HepG2 (cell line): ENCODE measurements around the gene ATG4B. TPM values are rescaled to one million over a fixed set of nuclear protein-coding genes. Genes with fewer than 3 reads are reported as not detected.

Experiments
- ATAC-seq: fragments of 200-7000 bp; cut with Tn5 transposase; 3 replicates; pipeline ENCODE4 v1.9.1; 2020; ENCODE audit warnings: mild to moderate bottlenecking, moderate library complexity
- BruUV-seq: library from RNA; stranded (reverse); fragments of 400-500 nt; replicated peaks from 2 replicates; lab custom pipeline; 2021; lab: Mats Ljungman, UMichigan
- CTCF ChIA-PET: fragments of 300-600 bp; formaldehyde crosslinking; extraction: SDS; loops from one replicate; lab custom pipeline; 2021; ENCODE audit warnings: low total read pairs, inconsistent platforms, low intra/inter-chr PET ratio; lab: Yijun Ruan, JAX
- POLR2A ChIA-PET: fragments of 350-600 bp; sonication (Branson Sonifier 250); formaldehyde crosslinking; loops from one replicate; lab custom pipeline; 2020; ENCODE audit warnings: antibody characterized with exemption, inconsistent platforms; lab: Yijun Ruan, JAX
- DNase-seq: peaks from one replicate; pipeline ENCODE4 v3.0.0-alpha.2; 2015; ENCODE audit warnings: low spot score
- FAIRE-seq: peaks from 3 replicates; lab custom pipeline; 2011; peaks lifted over from hg19 to GRCh38; lab: Jason Lieb, UNC
- H2AFZ ChIP-seq: one replicate; pipeline ENCODE4 v1.6.1; 2011; ENCODE audit warnings: low read length, inconsistent platforms
- H3K27ac ChIP-seq: fragments of 300-600 bp; 3 replicates; pipeline ENCODE4 v1.8.0; 2011; ENCODE audit warnings: mixed run types, mild to moderate bottlenecking, mixed read lengths, low read length, inconsistent platforms; ENCODE audit not compliant: insufficient read depth; ENCODE audit errors: extremely low read length
- H3K27me3 ChIP-seq, 2 experiments: fragments of 200-600 bp in 1 of 2; 2 replicates in 1 of 2; 3 replicates in 1 of 2; pipeline versions ENCODE4 v1.6.0 to v1.8.0; 2011; ENCODE audit warnings: low read length in 2 of 2, mild to moderate bottlenecking in 2 of 2, moderate library complexity in 2 of 2, inconsistent platforms in 1 of 2; ENCODE audit not compliant: insufficient read depth in 2 of 2, control insufficient read depth in 1 of 2
- H3K36me3 ChIP-seq, 2 experiments: fragments of 200-600 bp in 1 of 2; replicated peaks in 1 of 2; 2 replicates in 1 of 2; 3 replicates in 1 of 2; pipeline versions ENCODE4 v1.5.1 to v1.8.0; 2011; ENCODE audit warnings: low read length in 2 of 2, inconsistent platforms in 1 of 2; ENCODE audit not compliant: insufficient read depth in 2 of 2, control insufficient read depth in 1 of 2
- H3K4me1 ChIP-seq: 2 replicates; pipeline ENCODE4 v1.5.1; 2012; ENCODE audit warnings: low read length, inconsistent platforms; ENCODE audit not compliant: insufficient read depth
- H3K4me2 ChIP-seq: 2 replicates; pipeline ENCODE4 v1.6.0; 2011; ENCODE audit warnings: low read depth, low read length, inconsistent platforms
- H3K4me3 ChIP-seq, 3 experiments: fragments of 200-600 bp in 1 of 3; sonication (generic), shearing (Covaris generic) in 1 of 3; replicated peaks in 1 of 3; 2 replicates each; pipeline ENCODE4 v1.5.1; 2011 to 2016; ENCODE audit warnings: low read length in 3 of 3, inconsistent platforms in 2 of 3, low read depth in 2 of 3, mild to moderate bottlenecking in 2 of 3, control low read depth in 1 of 3, mixed read lengths in 1 of 3; ENCODE audit not compliant: insufficient read depth in 1 of 3
- H3K79me2 ChIP-seq: one replicate; pipeline ENCODE4 v1.6.1; 2011; ENCODE audit warnings: low read length, inconsistent platforms; ENCODE audit not compliant: insufficient read depth
- H3K9ac ChIP-seq: 2 replicates; pipeline ENCODE4 v1.6.0; 2011; ENCODE audit warnings: mild to moderate bottlenecking, low read depth, low read length, inconsistent platforms; ENCODE audit not compliant: insufficient read depth
- H3K9me3 ChIP-seq: 2 replicates; pipeline ENCODE4 v1.5.1; 2012; ENCODE audit warnings: mild to moderate bottlenecking, low read length
- H4K20me1 ChIP-seq: 2 replicates; pipeline ENCODE4 v1.6.0; 2011; ENCODE audit warnings: inconsistent platforms, mild to moderate bottlenecking, low read length, moderate library complexity; ENCODE audit not compliant: insufficient read depth
- AGO2 ChIP-seq: fragments of 200-400 bp; formaldehyde crosslinking; optimal IDR thresholded peaks from 2 replicates; pipeline ENCODE3; 2017; ENCODE audit warnings: mild to moderate bottlenecking, low read depth, low read length, moderate library complexity
- ARNTL ChIP-seq: sonication (generic); formaldehyde crosslinking; IDR thresholded peaks from 2 replicates; pipeline ENCODE4 v1.4.0; 2020; ENCODE audit warnings: mild to moderate bottlenecking, missing genetic modification reagents
- MTA1 ChIP-seq: sonication (generic); formaldehyde crosslinking; IDR thresholded peaks from 2 replicates; pipeline ENCODE4 v1.4.0; 2020; ENCODE audit warnings: missing genetic modification reagents, mild to moderate bottlenecking, borderline replicate concordance
- RBFOX2 ChIP-seq: fragments of 200-400 bp; formaldehyde crosslinking; IDR thresholded peaks from 2 replicates; pipeline ENCODE4 v1.6.1; 2017; ENCODE audit warnings: low read depth, mild to moderate bottlenecking, low read length
- ZC3H13 ChIP-seq: sonication (generic); formaldehyde crosslinking; IDR thresholded peaks from 2 replicates; pipeline ENCODE4 v1.8.1; 2023; ENCODE audit warnings: mild to moderate bottlenecking, missing genetic modification reagents, moderate library complexity
- ZNF276 ChIP-seq: sonication (generic); formaldehyde crosslinking; IDR thresholded peaks from 2 replicates; pipeline ENCODE4 v1.4.0; 2020; ENCODE audit warnings: mild to moderate bottlenecking, low read depth, missing genetic modification reagents
- ZNF280D ChIP-seq: sonication (generic); formaldehyde crosslinking; IDR thresholded peaks from 2 replicates; pipeline ENCODE4 v1.5.1; 2020; ENCODE audit warnings: mild to moderate bottlenecking, missing genetic modification reagents
- ZNF800 ChIP-seq: sonication (generic); formaldehyde crosslinking; IDR thresholded peaks from 2 replicates; pipeline ENCODE4 v1.4.0; 2020; ENCODE audit warnings: missing genetic modification reagents
- ZNF83 ChIP-seq: sonication (generic); formaldehyde crosslinking; IDR thresholded peaks from 2 replicates; pipeline ENCODE4 v1.4.0; 2020; ENCODE audit warnings: missing genetic modification reagents, mild to moderate bottlenecking, borderline replicate concordance
- WGBS: methylation state at CpG from one replicate; pipeline ENCODE4 v1.1.6; 2017; ENCODE audit warnings: low lambda C conversion rate; 5-methylcytosine and 5-hydroxymethylcytosine counted together
- in situ Hi-C: cut with HindIII; loops from 2 replicates; pipeline ENCODE4 v1.10.0; 2017; ENCODE audit warnings: low pct_unique_long_range_greater_than_20kb; ENCODE audit not compliant: extremely low pct_ligation_motif_present
- intact Hi-C: fragments of 100-400 bp; cut with micrococcal nuclease; formaldehyde crosslinking; loops from one replicate; pipeline ENCODE4 v1.10.0; 2022; ENCODE audit not compliant: unreplicated experiment
- polyA plus RNA-seq, 8 experiments: library from polyadenylated mRNA; depleted of rRNA in 3 of 8; stranded (reverse) in 7 of 8; unstranded in 1 of 8; fragments of >200 nt; fragmentation: Illumina TruSeq in 4 of 8; extraction: Trizol in 4 of 8; gene quantifications; 2 replicates each; pipeline versions ENCODE4 v1.2.1 to v1.2.3, GENCODE V29; 2011 to 2016; ENCODE audit warnings: low read depth in 4 of 8, missing spikeins in 1 of 8, mixed read lengths in 1 of 8; ENCODE audit not compliant: insufficient read depth in 1 of 8
- total RNA-seq, 5 experiments: library from RNA; depleted of rRNA; stranded (reverse); fragments of >200 nt; fragmentation: Illumina TruSeq; extraction: Trizol; gene quantifications; 2 replicates each; pipeline ENCODE4 v1.2.3, GENCODE V29; 2016; ENCODE audit warnings: low read depth in 1 of 5

Gene ATG4B
- total and polyA plus RNA-seq, 2 of the 13 experiments (the other 11 are each of a cell fraction or from before 2014, with no cell fraction given), result 95.5 to 239 TPM

GRCh38 chr2:241632478-241633325 is 4.8 kb upstream of the ATG4B start:
- Histone ChIP-seq H3K27ac (no peak overlapping the region), H3K79me2 (peaks cover 76% of the 10 kb centered on the region), H3K9me3 (no peaks in the 10 kb centered on the region), H2AFZ (no peak overlapping the region), H3K4me3 (no peak overlapping the region), H4K20me1 (peaks cover 2% of the 10 kb centered on the region), H3K4me1 (peaks cover 16% of the 10 kb centered on the region), H3K4me2 (no peak overlapping the region), H3K36me3 (peaks cover 20 to 62% of the 10 kb centered on the region in 2 experiments), H3K27me3 (no peaks in the 10 kb centered on the region; a peak in 1 of 5 replicates), H3K9ac (no peak overlapping the region)
- FAIRE-seq, result no peak
- intact Hi-C loops, result no loop called here
- DNase-seq, result no peak
- TF ChIP-seq ZNF276 (CRISPR knock-in tag), result no peak
- no peak for TF ChIP-seq ARNTL (CRISPR knock-in tag)
- TF ChIP-seq ZNF800 (CRISPR knock-in tag), result no peak
- TF ChIP-seq ZNF83, result no peak
- TF ChIP-seq ZC3H13 (CRISPR knock-in tag), result peak; percentile 66; the same call in 1 of the 2 replicates
- peak; percentile 49 for TF ChIP-seq AGO2
- TF ChIP-seq ZNF280D (CRISPR knock-in tag), result no peak
- peak; percentile 29; the same call in 1 of the 2 replicates for TF ChIP-seq RBFOX2
- peak; percentile 17; the same call in 1 of the 2 replicates for TF ChIP-seq MTA1
- ChIA-PET CTCF (no interaction called here), POLR2A (interaction anchor here (1.6 kb wide), 1 partner anchor 22 kb away, joined by 3 read pairs; no protein-coding TSS in a partner anchor)
- ATAC-seq, result no peak
- no TSS peak for BruUV-seq
- 98% methylated on average over 39 of the region's 39 CpGs for WGBS
- in situ Hi-C loops, result loop anchor here (25.0 kb wide), 1 partner anchor 770 kb away; the partner anchor contains the start of gene AGXT
